Hematopoietic multipotent progenitor cell treated with erythropoietin and hydrocortisone succinate and interleukin-3 and kit ligand, for 17 days (in vitro differentiated cells): ENCODE data around the gene PTPN4.

Source experiments
- DNase-seq: peaks from one replicate; pipeline ENCODE4 v3.0.0-alpha.2; 2015; ENCODE audit warnings: low spot score

The PTPN4 gene

GRCh38 chr2:119809339-119810048 lies 49.8 kb downstream of the PTPN4 start:
- no peak for DNase-seq

GRCh38 chr2:119810049-119810630 lies 50.4 kb downstream of the PTPN4 start:
- DNase-seq = no peak

- DNase-seq = no peak
These were observed 54.5 kb downstream of the PTPN4 start for GRCh38 chr2:119814216-119814615.

GRCh38 chr2:119818792-119819191 lies 59.1 kb downstream of the PTPN4 start:
- DNase-seq = no peak

GRCh38 chr2:119819846-119820245 lies 60.1 kb downstream of the PTPN4 start:
- no peak for DNase-seq

GRCh38 chr2:119820275-119820674 lies 60.6 kb downstream of the PTPN4 start:
- DNase-seq = no peak

- no peak for DNase-seq
These were observed 61.5 kb downstream of the PTPN4 start for GRCh38 chr2:119821266-119821665.

GRCh38 chr2:119823734-119824334 lies 64.1 kb downstream of the PTPN4 start:
- peak; percentile 35 for DNase-seq

- DNase-seq = peak; percentile 57
These were observed 66.7 kb downstream of the PTPN4 start for GRCh38 chr2:119826370-119826961.

- DNase-seq = no peak
These were observed 68.3 kb downstream of the PTPN4 start for GRCh38 chr2:119827866-119828507.

GRCh38 chr2:119836455-119837142 lies 76.9 kb downstream of the PTPN4 start:
- no peak for DNase-seq

GRCh38 chr2:119837350-119837749 lies 77.6 kb downstream of the PTPN4 start:
- DNase-seq = no peak

GRCh38 chr2:119837759-119838158 lies 78.0 kb downstream of the PTPN4 start:
- DNase-seq = no peak

GRCh38 chr2:119838179-119838578 lies 78.5 kb downstream of the PTPN4 start:
- no peak for DNase-seq

GRCh38 chr2:119841550-119841949 lies 81.8 kb downstream of the PTPN4 start:
- DNase-seq = no peak

GRCh38 chr2:119846021-119846420 lies 86.3 kb downstream of the PTPN4 start:
- no peak for DNase-seq

GRCh38 chr2:119849838-119850565 lies 90.3 kb downstream of the PTPN4 start:
- DNase-seq = no peak

- no peak for DNase-seq
These were observed 92.5 kb downstream of the PTPN4 start for GRCh38 chr2:119852214-119852613.

GRCh38 chr2:119853777-119854399 lies 94.2 kb downstream of the PTPN4 start:
- DNase-seq = no peak

- no peak for DNase-seq
These were observed 96.8 kb downstream of the PTPN4 start for GRCh38 chr2:119856469-119856901.

GRCh38 chr2:119857742-119858141 lies 98.0 kb downstream of the PTPN4 start:
- DNase-seq = no peak
